ENCODE results near the gene IL10.

IL10 gene

GRCh38 chr1:206734499-206735142 lies 37.7 kb downstream of the IL10 start:
- DNase-seq (ENCODE audit: low spot score) = no peak

GRCh38 chr1:206732992-206733391 lies 39.3 kb downstream of the IL10 start:
- DNase-seq (ENCODE audit: low spot score) = no peak

- no peak for DNase-seq (ENCODE audit: low spot score)
Observed at GRCh38 chr1:206732508-206732907, 39.8 kb downstream of the IL10 start.

GRCh38 chr1:206729507-206729906 lies 42.8 kb downstream of the IL10 start:
- DNase-seq (ENCODE audit: low spot score) = no peak

GRCh38 chr1:206729050-206729449 lies 43.2 kb downstream of the IL10 start:
- no peak for DNase-seq (ENCODE audit: low spot score)

GRCh38 chr1:206728697-206728987 lies 43.7 kb downstream of the IL10 start:
- no peak for DNase-seq (ENCODE audit: low spot score)

GRCh38 chr1:206727981-206728696 lies 44.2 kb downstream of the IL10 start:
- DNase-seq (ENCODE audit: low spot score) = no peak

GRCh38 chr1:206725109-206725963 lies 47.0 kb downstream of the IL10 start:
- no peak for DNase-seq (ENCODE audit: low spot score)

GRCh38 chr1:206723805-206724472 lies 48.4 kb downstream of the IL10 start:
- DNase-seq (ENCODE audit: low spot score) = no peak

GRCh38 chr1:206723462-206723804 lies 48.9 kb downstream of the IL10 start:
- DNase-seq (ENCODE audit: low spot score) = no peak

GRCh38 chr1:206722751-206723461 lies 49.4 kb downstream of the IL10 start:
- DNase-seq (ENCODE audit: low spot score) = no peak

GRCh38 chr1:206721454-206721853 lies 50.8 kb downstream of the IL10 start:
- DNase-seq (ENCODE audit: low spot score) = no peak

- no peak for DNase-seq (ENCODE audit: low spot score)
Observed at GRCh38 chr1:206719169-206719839, 53.0 kb downstream of the IL10 start.

GRCh38 chr1:206717674-206717989 lies 54.7 kb downstream of the IL10 start:
- DNase-seq (ENCODE audit: low spot score) = no peak

All from globus pallidus (tissue), 1 donor.